Epithelial cell of esophagus (primary cell): Measurements from ENCODE around the gene APC2.

Experiments
- DNase-seq: peaks from one replicate; pipeline ENCODE4 v3.0.0; 2010; ENCODE audit warnings: low read depth
- H3K4me3 ChIP-seq: 2 replicates; pipeline ENCODE4 v1.5.1; 2011; ENCODE audit warnings: mild to moderate bottlenecking, low read length, control low read depth
- TF ChIP-seq, protein P1 (sequence below): IDR thresholded peaks from 2 replicates; pipeline ENCODE4 v1.5.1; 2011; ENCODE audit warnings: low read depth, mild to moderate bottlenecking, low read length, control low read depth, inconsistent platforms; ENCODE audit not compliant: insufficient read depth; ENCODE audit errors: missing control alignments

Gene APC2

DNA sequence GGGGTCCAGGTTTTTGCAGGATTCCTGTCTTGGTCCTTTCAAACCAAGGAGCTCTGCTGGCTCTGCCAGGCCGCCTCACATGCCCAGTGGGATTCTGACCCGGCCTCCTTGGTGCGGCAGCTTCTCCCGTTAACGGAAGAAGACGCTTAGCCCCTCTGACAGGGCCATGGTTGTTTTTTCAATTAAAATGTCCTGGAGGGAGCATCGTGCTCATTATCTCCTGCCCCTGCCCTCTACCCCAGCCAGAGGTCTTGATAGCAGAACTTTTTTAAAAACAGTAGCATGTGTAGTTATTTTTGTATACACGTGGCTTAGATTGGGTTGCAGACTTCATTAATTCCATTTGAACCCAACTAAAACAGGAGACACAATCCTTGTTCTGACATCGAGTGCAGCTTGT lies 23.2 kb upstream of the APC2 start:
- no peak for DNase-seq
- H3K4me3 ChIP-seq, result no peak overlapping the region
- TF ChIP-seq, protein P1, sequence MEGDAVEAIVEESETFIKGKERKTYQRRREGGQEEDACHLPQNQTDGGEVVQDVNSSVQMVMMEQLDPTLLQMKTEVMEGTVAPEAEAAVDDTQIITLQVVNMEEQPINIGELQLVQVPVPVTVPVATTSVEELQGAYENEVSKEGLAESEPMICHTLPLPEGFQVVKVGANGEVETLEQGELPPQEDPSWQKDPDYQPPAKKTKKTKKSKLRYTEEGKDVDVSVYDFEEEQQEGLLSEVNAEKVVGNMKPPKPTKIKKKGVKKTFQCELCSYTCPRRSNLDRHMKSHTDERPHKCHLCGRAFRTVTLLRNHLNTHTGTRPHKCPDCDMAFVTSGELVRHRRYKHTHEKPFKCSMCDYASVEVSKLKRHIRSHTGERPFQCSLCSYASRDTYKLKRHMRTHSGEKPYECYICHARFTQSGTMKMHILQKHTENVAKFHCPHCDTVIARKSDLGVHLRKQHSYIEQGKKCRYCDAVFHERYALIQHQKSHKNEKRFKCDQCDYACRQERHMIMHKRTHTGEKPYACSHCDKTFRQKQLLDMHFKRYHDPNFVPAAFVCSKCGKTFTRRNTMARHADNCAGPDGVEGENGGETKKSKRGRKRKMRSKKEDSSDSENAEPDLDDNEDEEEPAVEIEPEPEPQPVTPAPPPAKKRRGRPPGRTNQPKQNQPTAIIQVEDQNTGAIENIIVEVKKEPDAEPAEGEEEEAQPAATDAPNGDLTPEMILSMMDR, result no peak

DNA sequence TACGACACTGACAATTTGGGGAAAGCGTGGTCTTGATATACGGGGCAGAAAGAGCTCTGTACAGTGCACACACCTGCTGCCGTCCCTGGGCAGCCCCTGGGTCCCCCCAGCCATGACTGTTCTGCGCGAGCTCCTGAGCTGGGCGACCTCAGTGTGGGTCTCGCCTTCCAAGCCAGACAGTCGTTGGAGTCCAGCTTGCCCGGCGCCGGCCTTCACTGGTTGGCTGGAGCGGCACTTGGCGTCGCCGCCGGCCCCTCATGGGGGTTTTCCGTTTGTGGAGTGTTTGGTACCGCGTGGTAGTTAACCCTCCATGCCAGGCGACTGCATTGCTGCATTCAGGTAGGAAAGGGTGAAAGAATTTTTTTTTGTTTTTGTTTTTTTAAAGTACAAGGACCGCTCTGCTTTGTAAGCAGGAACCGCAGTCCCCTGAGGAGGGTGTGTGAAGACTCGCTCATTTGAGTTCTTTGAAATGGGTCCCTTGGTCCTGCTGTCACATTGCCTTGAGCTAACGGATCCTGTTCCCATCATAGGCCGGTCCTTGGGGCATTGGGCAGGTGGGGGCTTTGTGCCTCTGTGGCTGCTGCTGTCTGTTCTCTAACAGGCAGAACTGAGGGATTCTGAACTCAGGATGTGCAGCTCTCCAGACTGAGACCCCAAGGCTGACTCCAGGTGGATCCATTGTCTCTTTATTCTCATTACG lies 22.6 kb upstream of the APC2 start:
- H3K4me3 ChIP-seq, result no peak overlapping the region

DNA sequence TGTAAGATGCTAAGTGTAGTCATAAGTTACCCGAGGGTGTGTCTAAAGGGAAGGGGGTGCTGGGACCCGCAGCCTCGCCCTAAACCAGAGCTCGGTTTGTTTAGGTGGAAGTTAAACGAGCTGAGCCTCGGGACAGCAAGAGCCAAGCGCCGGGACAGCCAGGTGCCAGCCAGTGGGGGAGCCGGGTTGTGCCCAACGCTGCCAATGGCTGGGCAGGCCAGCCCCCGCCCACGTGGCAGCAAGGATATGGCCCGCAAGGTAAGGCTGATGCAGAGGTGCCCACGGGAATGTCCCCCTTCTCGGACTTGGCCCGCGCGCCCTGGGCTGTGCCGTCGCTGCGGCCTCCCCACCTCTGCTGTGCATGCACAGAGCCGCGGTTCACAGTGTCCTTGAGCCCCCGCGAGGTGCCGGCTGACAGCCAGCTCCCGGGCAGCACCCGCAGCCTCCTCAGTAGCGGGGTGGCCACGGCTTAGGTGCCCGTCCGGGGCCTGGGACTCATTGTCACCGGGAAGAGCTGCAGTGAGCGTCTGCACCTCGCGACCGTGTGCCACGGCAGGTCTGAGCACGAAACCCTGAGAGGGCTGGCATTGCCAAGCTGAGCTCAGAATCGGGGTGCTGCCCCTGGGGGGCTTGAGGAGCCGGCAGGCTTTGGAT lies 21.1 kb upstream of the APC2 start:
- no peak overlapping the region for H3K4me3 ChIP-seq
- TF ChIP-seq, protein P1, result no peak
- no peak for DNase-seq

More for the DNA sequence above, 22.6 kb upstream of the APC2 start:
- TF ChIP-seq, protein P1, result no peak
- no peak for DNase-seq

DNA sequence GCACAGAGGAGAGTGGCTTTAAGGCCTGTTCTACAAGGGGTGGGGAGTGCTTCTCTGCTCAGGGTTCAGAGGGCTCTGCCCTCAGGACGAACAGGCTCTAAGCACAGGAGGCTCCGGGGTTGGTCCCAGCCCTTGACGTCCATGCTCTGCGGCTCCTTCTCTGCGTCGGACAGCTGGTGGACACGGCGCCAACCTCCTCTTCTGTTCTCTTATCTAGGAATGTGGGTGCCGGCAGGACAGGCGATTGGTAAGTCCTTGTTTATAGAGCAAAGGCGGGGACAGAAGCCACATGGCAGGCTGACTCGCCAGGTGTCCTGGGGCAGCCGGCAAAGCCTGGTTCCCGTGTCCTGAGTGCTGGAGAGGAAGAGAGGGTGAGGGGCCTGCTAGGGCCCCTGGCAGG lies 20.2 kb upstream of the APC2 start:
- TF ChIP-seq, protein P1, result no peak
- no peak overlapping the region for H3K4me3 ChIP-seq
- DNase-seq, result no peak

DNA sequence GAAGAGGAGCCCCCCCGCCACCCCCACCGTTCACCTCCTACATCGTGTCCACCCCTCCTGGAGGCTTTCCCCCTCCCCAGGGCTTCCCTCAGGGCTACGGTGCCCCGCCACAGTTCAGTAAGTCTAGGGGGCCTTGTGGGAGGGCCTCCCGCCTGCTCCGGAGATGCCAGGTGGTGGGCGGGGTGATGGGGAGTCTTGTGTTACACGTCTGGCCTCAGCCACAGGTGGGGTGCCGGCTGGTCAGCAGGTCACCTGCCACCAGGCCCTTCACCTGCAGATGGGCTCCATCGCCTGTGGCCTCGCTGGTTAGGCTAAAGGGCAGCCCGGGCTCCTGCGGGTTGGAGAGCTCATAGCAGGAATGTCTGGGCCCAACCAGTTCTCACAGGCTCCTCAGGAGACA lies 19.7 kb upstream of the APC2 start:
- DNase-seq, result no peak
- no peak overlapping the region for H3K4me3 ChIP-seq
- TF ChIP-seq, protein P1, result no peak

DNA sequence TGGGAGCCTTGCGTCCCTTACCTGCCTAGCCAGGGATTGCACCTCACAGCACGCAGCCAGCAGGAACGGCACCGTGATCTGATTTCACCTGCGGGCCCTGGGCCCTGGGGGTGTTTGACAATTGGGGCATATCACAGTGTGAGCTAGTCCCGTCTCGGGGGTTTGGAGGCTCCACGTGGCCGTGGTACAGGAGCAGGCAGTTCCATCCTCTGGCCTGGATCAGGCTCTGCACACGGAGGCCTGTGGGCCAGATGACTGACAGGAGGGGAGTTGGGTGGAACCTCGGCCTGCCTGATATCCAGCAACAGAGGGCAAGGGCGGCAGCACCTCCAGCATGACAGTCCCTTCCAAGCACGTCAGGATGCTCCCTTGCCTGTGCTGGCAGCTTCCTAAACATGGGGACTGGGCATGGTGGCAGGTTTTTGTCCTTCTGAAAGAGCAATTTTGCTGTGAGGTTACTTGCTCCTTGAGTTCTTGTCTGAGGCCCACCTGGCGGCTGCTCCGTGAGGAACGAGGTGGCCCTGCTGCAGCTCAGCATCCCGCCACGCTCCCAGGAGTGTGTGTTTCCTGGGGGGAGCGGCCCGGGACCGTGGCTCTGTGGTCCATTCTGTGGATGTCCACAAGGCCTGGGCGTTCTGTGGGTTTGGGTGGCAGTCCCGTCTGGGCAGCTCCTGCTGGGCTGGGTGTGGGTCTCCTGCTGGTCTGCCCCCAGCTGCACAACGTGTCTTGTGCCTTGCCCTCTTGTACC lies 18.0 kb upstream of the APC2 start:
- no peak for DNase-seq
- TF ChIP-seq, protein P1, result no peak
- no peak overlapping the region for H3K4me3 ChIP-seq

DNA sequence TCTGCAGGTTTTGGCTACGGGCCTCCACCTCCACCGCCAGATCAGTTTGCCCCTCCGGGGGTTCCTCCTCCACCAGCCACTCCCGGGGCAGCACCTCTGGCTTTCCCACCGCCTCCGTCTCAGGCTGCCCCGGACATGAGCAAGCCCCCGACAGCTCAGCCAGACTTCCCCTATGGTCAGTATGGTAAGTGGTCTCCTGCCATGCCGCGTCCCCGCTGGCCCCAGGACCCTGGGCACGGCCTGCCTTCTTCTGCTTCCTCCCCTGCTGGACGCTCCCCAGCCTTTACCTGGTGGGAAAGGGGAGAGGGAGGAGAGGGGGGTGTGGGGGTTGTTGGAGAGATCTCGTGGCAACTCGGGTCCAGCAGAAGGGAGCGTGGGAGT lies 17.4 kb upstream of the APC2 start:
- no peak overlapping the region for H3K4me3 ChIP-seq
- no peak for DNase-seq
- TF ChIP-seq, protein P1, result no peak
